ENCODE results near the gene NAGS.
"Not testable (repeated sequence)": the region's sequence is repeated elsewhere in the genome, so short reads cannot be mapped to it uniquely, and the experiment has no call there.

NAGS gene

GRCh38 chr17:43986225-43986981, 18.0 kb upstream of the NAGS start:
- DNase-seq: no peak

GRCh38 chr17:43987131-43988021, 17.0 kb upstream of the NAGS start:
- no peak for DNase-seq

- DNase-seq: no peak
Measured at GRCh38 chr17:43988301-43988700, 16.1 kb upstream of the NAGS start.

GRCh38 chr17:43992641-43993040, 11.8 kb upstream of the NAGS start:
- no peak for DNase-seq

GRCh38 chr17:43994272-43995149, 9.9 kb upstream of the NAGS start:
- peak; percentile 17 for DNase-seq

- no peak for DNase-seq
Measured at GRCh38 chr17:43995150-43995471, 9.3 kb upstream of the NAGS start.

GRCh38 chr17:43997180-43997579, 7.2 kb upstream of the NAGS start:
- not testable (repeated sequence) for DNase-seq

- no peak for DNase-seq
Measured at GRCh38 chr17:43998552-43998951, 5.9 kb upstream of the NAGS start.

GRCh38 chr17:43999024-43999423, 5.4 kb upstream of the NAGS start:
- no peak for DNase-seq

GRCh38 chr17:44000141-44000860, 4.1 kb upstream of the NAGS start:
- no peak for DNase-seq

- DNase-seq: no peak
Measured at GRCh38 chr17:44000871-44001460, 3.5 kb upstream of the NAGS start.

- DNase-seq: no peak
Measured at GRCh38 chr17:44001461-44001920, 2.9 kb upstream of the NAGS start.

GRCh38 chr17:44002141-44002848, 2.1 kb upstream of the NAGS start:
- DNase-seq: no peak

GRCh38 chr17:44004761-44005526, 522 bp downstream of the NAGS start:
- DNase-seq: no peak

GRCh38 chr17:44005527-44006271, 1.3 kb downstream of the NAGS start:
- no peak for DNase-seq

- no peak for DNase-seq
Measured at GRCh38 chr17:44006272-44006597, 1.8 kb downstream of the NAGS start.

GRCh38 chr17:44006598-44007345, 2.4 kb downstream of the NAGS start:
- DNase-seq: peak; percentile 91

- DNase-seq: no peak
Measured at GRCh38 chr17:44007346-44008204, 3.2 kb downstream of the NAGS start.
